ENCODE results near the gene DCTPP1.
"Not testable (repeated sequence)": the region's sequence is repeated elsewhere in the genome, so short reads cannot be mapped to it uniquely, and the experiment has no call there.

The DCTPP1 gene

DNA sequence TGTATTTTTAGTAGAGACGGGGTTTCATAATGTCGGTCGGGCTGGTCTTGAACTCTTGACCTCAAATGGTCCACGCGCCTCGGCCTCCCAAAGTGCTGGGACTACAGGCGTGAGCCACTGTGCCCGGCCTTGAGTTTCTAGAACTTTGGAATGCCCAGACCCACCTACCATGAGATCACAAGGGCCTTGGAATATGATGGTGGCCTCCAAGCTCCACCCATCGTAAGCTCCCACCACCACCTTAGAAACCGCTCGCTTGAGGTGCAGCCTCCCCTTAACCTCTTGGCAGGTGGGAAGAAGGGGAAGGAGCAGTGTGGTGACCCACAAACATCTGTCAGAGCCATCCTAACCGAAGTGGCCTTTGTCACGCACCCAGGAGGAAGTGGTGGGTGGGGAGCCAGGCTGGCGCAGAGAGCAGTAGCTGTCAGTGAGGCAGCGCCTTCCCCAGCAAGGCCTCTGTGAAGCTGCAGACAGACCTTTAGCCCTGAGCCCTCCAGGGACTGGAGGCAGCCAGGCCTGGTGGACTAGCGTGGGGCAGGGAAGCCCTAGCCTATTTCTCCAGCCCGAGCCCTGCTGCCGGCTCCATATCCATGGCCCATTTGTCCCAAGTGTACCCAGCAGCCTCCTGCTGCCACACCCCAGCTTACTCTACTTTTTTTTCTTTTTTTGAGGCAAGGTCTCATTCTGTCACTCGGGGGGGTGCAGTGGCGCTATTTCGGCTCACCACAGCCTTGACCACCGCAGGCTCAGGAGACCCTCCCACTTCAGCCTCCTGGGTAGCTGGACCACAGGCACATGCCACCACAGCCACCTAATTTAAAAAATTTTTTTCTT is 28.9 kb upstream of the DCTPP1 start:
- DNase-seq (ENCODE audit: low read depth), result no peak
- TF ChIP-seq, protein P1, sequence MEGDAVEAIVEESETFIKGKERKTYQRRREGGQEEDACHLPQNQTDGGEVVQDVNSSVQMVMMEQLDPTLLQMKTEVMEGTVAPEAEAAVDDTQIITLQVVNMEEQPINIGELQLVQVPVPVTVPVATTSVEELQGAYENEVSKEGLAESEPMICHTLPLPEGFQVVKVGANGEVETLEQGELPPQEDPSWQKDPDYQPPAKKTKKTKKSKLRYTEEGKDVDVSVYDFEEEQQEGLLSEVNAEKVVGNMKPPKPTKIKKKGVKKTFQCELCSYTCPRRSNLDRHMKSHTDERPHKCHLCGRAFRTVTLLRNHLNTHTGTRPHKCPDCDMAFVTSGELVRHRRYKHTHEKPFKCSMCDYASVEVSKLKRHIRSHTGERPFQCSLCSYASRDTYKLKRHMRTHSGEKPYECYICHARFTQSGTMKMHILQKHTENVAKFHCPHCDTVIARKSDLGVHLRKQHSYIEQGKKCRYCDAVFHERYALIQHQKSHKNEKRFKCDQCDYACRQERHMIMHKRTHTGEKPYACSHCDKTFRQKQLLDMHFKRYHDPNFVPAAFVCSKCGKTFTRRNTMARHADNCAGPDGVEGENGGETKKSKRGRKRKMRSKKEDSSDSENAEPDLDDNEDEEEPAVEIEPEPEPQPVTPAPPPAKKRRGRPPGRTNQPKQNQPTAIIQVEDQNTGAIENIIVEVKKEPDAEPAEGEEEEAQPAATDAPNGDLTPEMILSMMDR (IDR thresholded peaks at IDR 0.05; ENCODE audit: low read depth, low read length, missing control alignments), result no peak
- H3K4me3 ChIP-seq (ENCODE audit: low read depth, low read length), result no peak overlapping the region
- in situ Hi-C loops (cut with HindIII; ENCODE audit: low sequenced_read_pairs), result no loop called here

DNA sequence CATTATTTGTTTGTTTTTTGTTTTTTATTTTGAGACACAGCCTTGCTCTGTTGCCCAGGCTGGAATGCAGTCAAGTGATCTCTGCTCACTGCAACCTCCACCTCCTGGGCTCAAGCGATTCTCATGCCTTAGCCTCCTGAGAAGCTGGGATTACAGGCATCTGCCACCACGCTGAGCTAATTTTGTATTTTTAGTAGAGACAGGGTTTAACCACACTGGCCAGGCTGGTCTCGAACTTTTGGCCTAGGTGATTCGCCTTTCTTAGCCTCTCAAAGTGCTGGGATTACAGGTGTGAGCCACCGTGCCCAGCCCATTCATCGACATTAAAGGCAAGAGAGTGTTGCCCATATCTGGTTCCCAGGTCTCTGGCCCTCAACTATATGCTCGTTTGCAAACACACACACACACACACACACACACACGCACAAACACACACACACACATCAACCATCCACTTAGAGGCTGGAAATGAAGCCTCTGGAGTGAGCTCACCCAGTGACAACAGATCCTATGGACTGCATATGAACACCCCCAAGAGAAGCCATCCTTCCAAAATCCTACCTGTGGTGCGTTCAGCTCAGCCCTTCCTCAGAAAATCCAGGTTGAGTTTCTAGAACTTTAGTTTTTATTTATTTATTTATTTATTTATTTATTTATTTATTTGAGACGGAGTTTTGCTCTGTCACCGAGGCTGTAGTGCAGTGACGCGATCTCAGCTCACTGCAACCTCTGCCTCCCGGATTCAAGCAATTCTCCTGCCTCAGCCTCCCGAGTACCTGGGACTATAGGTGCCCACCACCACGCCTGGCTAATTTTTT is 28.1 kb upstream of the DCTPP1 start:
- in situ Hi-C loops (cut with HindIII; ENCODE audit: low sequenced_read_pairs), result no loop called here
- H3K4me3 ChIP-seq (ENCODE audit: low read depth, low read length), result no peak overlapping the region
- DNase-seq (ENCODE audit: low read depth), result no peak
- TF ChIP-seq, protein P1 (IDR thresholded peaks at IDR 0.05; ENCODE audit: low read depth, low read length, missing control alignments), result no peak

DNA sequence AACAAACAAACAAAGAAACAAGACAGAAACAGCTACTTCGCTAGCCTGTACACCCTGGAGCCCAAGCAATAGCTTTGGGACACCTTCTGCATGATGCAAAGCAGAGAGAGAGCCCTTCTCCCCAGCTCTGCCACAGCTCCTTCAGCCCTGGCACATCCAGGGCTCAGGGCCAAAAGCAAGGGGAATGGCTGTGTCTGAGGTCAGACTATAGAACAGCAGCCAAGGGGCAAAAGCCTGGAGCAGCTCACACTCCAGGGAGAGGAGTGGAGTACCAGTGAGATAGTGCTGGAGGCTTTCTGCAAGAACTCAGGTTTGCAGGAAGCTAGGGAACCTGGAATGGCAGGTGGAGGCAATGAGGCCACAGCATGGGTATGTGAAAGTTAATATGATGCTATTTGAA is 27.4 kb upstream of the DCTPP1 start:
- no peak overlapping the region for H3K4me3 ChIP-seq (ENCODE audit: low read depth, low read length)
- TF ChIP-seq, protein P1 (IDR thresholded peaks at IDR 0.05; ENCODE audit: low read depth, low read length, missing control alignments), result no peak
- in situ Hi-C loops (cut with HindIII; ENCODE audit: low sequenced_read_pairs), result no loop called here
- no peak for DNase-seq (ENCODE audit: low read depth)

- DNase-seq (ENCODE audit: low read depth), result no peak
- H3K4me3 ChIP-seq (ENCODE audit: low read depth, low read length), result no peak overlapping the region
- in situ Hi-C loops (cut with HindIII; ENCODE audit: low sequenced_read_pairs), result no loop called here
- TF ChIP-seq, protein P1 (IDR thresholded peaks at IDR 0.05; ENCODE audit: low read depth, low read length, missing control alignments), result no peak
These were observed 26.5 kb upstream of the DCTPP1 start for GRCh38 chr16:30456302-30456701.

DNA sequence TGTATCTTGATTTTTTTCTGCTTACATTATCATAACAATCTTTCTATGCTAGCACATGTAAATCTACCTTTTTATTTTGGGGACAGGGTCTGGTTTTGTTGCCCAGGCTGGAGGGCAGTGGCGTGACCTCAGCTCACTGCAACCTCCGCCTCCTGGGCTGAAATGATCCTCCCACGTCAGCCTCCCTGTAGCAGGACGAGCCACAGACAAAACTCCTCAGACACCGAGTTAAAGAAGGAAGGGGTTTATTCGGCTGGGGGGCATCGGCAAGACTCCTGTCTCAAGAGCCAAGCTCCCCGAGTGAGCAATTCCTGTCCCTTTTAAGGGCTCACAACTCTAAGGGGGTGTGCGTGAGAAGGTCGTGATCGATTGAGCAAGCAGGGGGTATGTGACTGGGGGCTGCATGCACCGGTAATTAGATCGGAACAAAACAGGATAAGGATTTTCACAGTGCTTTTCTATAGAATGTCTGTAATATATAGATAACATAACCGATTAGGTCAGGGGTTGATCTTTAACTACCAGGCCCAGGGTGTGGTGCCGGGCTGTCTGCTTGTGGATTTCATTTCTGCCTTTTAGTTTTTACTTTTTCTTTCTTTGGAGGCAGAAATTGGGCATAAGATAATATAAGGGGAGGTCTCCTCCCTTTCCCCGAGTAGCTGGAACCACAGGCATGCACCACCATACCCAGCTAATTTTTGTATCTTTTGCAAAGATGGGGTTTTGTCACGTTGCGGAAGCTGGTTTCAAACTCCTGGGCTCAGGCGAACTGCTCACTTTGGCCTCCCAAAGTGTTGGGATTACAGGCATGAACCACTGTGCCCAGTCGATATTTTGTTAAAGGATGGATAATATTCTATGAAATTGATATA is 23.1 kb upstream of the DCTPP1 start:
- in situ Hi-C loops (cut with HindIII; ENCODE audit: low sequenced_read_pairs); DNase-seq (ENCODE audit: low read depth); H3K4me3 ChIP-seq (ENCODE audit: low read depth, low read length): not testable (repeated sequence)

GRCh38 chr16:30449116-30449435 is 19.2 kb upstream of the DCTPP1 start:
- DNase-seq (ENCODE audit: low read depth), result no peak
- in situ Hi-C loops (cut with HindIII; ENCODE audit: low sequenced_read_pairs), result no loop called here
- H3K4me3 ChIP-seq (ENCODE audit: low read depth, low read length), result no peak overlapping the region
- TF ChIP-seq, protein P1 (IDR thresholded peaks at IDR 0.05; ENCODE audit: low read depth, low read length, missing control alignments), result no peak

Data from astrocyte of the cerebellum (primary cell).